Pancreas (tissue), 10 donors: Measurements from ENCODE around the gene SLC19A2. TPM values are rescaled to one million over a fixed set of nuclear protein-coding genes. Genes with fewer than 3 reads are reported as not detected.
A peak's percentile ranks its signal among the peaks of the same experiment; 100 is the strongest.

Source experiments
- ATAC-seq, 4 donors: fragments of 200-7000 bp; cut with Tn5 transposase; one replicate each; pipeline versions ENCODE4 v1.8.0 to v1.9.1; 2020; ENCODE audit warnings: mild to moderate bottlenecking in 4 of 4, moderate library complexity in 4 of 4
- DNase-seq, 6 donors: peaks; one replicate each; pipeline ENCODE4 v3.0.0-alpha.2; 2020
- FAIRE-seq: peaks from 2 replicates; lab custom pipeline; 2012; peaks lifted over from hg19 to GRCh38; lab: Jason Lieb, UNC
- H3K27ac ChIP-seq, 4 donors: fragments of 200-600 bp; sonication (generic); 1 replicate in 3 of 4; 2 replicates in 1 of 4; pipeline versions ENCODE4 v1.5.0 to v1.8.0; 2020
- H3K27me3 ChIP-seq, 4 donors: fragments of 200-600 bp; one replicate each; pipeline ENCODE4 v1.8.0; 2021
- H3K36me3 ChIP-seq, 3 donors: fragments of 200-600 bp; sonication (generic) in 1 of 3; one replicate each; pipeline versions ENCODE4 v1.5.0 to v1.8.0; 2020 to 2021
- H3K4me1 ChIP-seq, 3 donors: fragments of 200-600 bp; one replicate each; pipeline ENCODE4 v1.8.0; 2021
- H3K4me3 ChIP-seq, 4 donors: fragments of 200-600 bp; sonication (generic) in 2 of 4; one replicate each; pipeline versions ENCODE4 v1.5.0 to v1.8.0; 2020 to 2021
- H3K9me3 ChIP-seq, 4 donors: fragments of 200-600 bp; one replicate each; pipeline ENCODE4 v1.8.0; 2021
- CTCF ChIP-seq, 4 donors: fragments of 200-600 bp; sonication (generic) in 3 of 4; IDR thresholded peaks; one replicate each; pipeline versions ENCODE4 v1.5.0 to v1.8.0; 2021; ENCODE audit warnings: antibody characterized with exemption in 4 of 4
- WGBS, 2 donors: extraction: QIAGEN DNeasy Blood & Tissue Kit; methylation state at CpG; one replicate each; pipeline ENCODE4 v1.1.7; 2013; 5-methylcytosine and 5-hydroxymethylcytosine counted together
- intact Hi-C, 3 donors: fragments of 100-400 bp; cut with DNase I; formaldehyde crosslinking; loops; one replicate each; pipeline versions ENCODE4 v1.11.1 to v1.14.2; 2022
- polyA plus RNA-seq, 2 donors: library from polyadenylated mRNA; stranded (reverse); fragments of 200-250 nt; gene quantifications; one replicate each; pipeline ENCODE4 v1.2.3, GENCODE V29; 2013
- total RNA-seq, 6 donors: library from RNA; stranded (reverse); fragmentation: NEBNext Ultra II Directional in 4 of 6; extraction: Animal tissue kit (Norgen Biotek cat#: 25700) in 4 of 6; gene quantifications; one replicate each; pipeline versions ENCODE4 v1.2.1 to v1.2.4, GENCODE V29; 2021 to 2023
- donor health status: healthy with polysubstance abuse.
- donor health status: DM: no; HTN: no; CAD: no; lungs with moderate emphysema.
- donor health status: DM: no; HTN: no; CAD: no.
- donor health status: control.
- donor health status: control.
- donor health status: Bipolar disorder and iron deficiency.
- donor health status: DM: yes; HTN: yes; CAD: no.
- donor health status: DM: no; HTN: no; CAD: no.
- donor health status: DM: no; HTN: no; CAD: no.
- donor health status: DM: yes; HTN: yes; CAD: no.

The SLC19A2 gene
- total and polyA plus RNA-seq, 8 donors, result 3.7 to 10.1 (median 8.1) TPM

GRCh38 chr1:169526120-169526832, 40.5 kb upstream of the SLC19A2 start:
- WGBS, 2 donors, result 17 to 27% methylated on average over 1 of the region's 1 CpG
- peak overlapping the region in 2 of 4 donors; percentile 33 to 82 for H3K27ac ChIP-seq
- DNase-seq (no peak), ATAC-seq (peak in 1 of 4 donors; percentile 21), FAIRE-seq (peak; percentile 68)
- no peaks in the 10 kb centered on the region for H3K9me3 ChIP-seq
- H3K4me3 ChIP-seq, result no peak overlapping the region
- H3K36me3 ChIP-seq, result no peaks in the 10 kb centered on the region
- no peak for TF ChIP-seq CTCF (IDR thresholded peaks at IDR 0.05)
- no peaks in the 10 kb centered on the region for H3K27me3 ChIP-seq
- peaks cover 0 to 26% (median 22%) of the 10 kb centered on the region in 3 donors for H3K4me1 ChIP-seq
- intact Hi-C loops, result no loop called here

GRCh38 chr1:169525391-169525790, 39.6 kb upstream of the SLC19A2 start:
- FAIRE-seq (no peak), DNase-seq (no peak), ATAC-seq (no peak)
- no peak for TF ChIP-seq CTCF (IDR thresholded peaks at IDR 0.05)
- peak overlapping the region in 2 of 4 donors; percentile 33 to 82 for H3K27ac ChIP-seq
- 58 to 78% methylated on average over 1 of the region's 1 CpG for WGBS, 2 donors
- no peaks in the 10 kb centered on the region for H3K36me3 ChIP-seq
- H3K9me3 ChIP-seq, result no peaks in the 10 kb centered on the region
- peaks cover 0 to 26% (median 22%) of the 10 kb centered on the region in 3 donors for H3K4me1 ChIP-seq
- intact Hi-C loops, result no loop called here
- no peaks in the 10 kb centered on the region for H3K27me3 ChIP-seq
- no peak overlapping the region for H3K4me3 ChIP-seq

- intact Hi-C loops, result no loop called here
- Histone ChIP-seq H3K36me3 (no peaks in the 10 kb centered on the region), H3K4me3 (no peak overlapping the region), H3K27ac (no peak overlapping the region), H3K4me1 (peaks cover 0 to 26% (median 14%) of the 10 kb centered on the region in 3 donors), H3K9me3 (no peaks in the 10 kb centered on the region), H3K27me3 (no peaks in the 10 kb centered on the region)
- ATAC-seq, result no peak
- no peak for TF ChIP-seq CTCF (IDR thresholded peaks at IDR 0.05)
- DNase-seq, result no peak
- FAIRE-seq, result no peak
Measured at GRCh38 chr1:169523904-169524303, 38.2 kb upstream of the SLC19A2 start.

- FAIRE-seq (no peak), ATAC-seq (peak in 1 of 4 donors; percentile 30)
Measured at GRCh38 chr1:169521226-169521625, 35.5 kb upstream of the SLC19A2 start.

More at GRCh38 chr1:169521226-169521625, 35.5 kb upstream of the SLC19A2 start:
- Histone ChIP-seq H3K27ac (no peak overlapping the region), H3K27me3 (no peaks in the 10 kb centered on the region), H3K4me1 (peaks cover 0 to 10% (median 8%) of the 10 kb centered on the region in 3 donors), H3K9me3 (no peaks in the 10 kb centered on the region), H3K4me3 (no peak overlapping the region), H3K36me3 (no peaks in the 10 kb centered on the region)
- no peak for DNase-seq
- TF ChIP-seq CTCF (IDR thresholded peaks at IDR 0.05), result no peak
- intact Hi-C loops, result no loop called here
- 27 to 72% methylated on average over 1 of the region's 1 CpG for WGBS, 2 donors
